Endothelial cell of umbilical vein (primary cell): ENCODE results near the gene CPNE9.

Experiments used
- EZH2 ChIP-seq: IDR thresholded peaks from 2 replicates; pipeline ENCODE4 v1.6.1; 2012; ENCODE audit warnings: borderline replicate concordance, low read depth, mild to moderate bottlenecking, moderate library complexity, low read length, inconsistent platforms; ENCODE audit not compliant: severe bottlenecking
- MYC ChIP-seq: IDR thresholded peaks from one replicate; pipeline ENCODE4 v1.6.1; 2011; ENCODE audit warnings: mild to moderate bottlenecking, low read depth, low read length
- POLR2AphosphoS5 ChIP-seq: IDR thresholded peaks from 2 replicates; pipeline ENCODE4 v1.6.1; 2012; ENCODE audit warnings: low read depth, mild to moderate bottlenecking, control low read depth, low read length, moderate library complexity; ENCODE audit not compliant: insufficient read depth

DNA sequence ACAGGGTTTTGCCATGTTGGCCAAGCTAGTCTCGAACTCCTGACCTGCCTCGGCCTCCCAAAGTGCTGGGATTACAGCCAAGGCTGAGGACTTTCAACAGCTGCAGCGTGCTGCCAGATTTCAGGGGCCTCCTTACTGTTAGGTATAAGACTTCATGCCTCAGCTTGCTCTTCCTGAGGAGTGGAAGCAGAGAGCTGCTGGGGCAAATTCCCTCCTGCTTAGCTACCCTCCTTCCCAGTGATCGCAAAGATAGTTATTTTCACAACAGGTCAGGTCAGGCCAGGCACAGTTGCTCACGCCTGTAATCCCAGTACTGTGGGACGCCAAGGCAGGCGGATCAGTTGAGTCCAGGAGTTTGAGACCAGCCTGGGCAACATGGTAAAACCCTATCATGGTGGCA, 2.6 kb upstream of the CPNE9 start:
- no peak for TF ChIP-seq EZH2
- TF ChIP-seq MYC, result no peak
- TF ChIP-seq POLR2AphosphoS5, result no peak
